Right renal pelvis (tissue), 4 donors: ENCODE results near the gene SRP68. TPM values are rescaled to one million over a fixed set of nuclear protein-coding genes. Genes with fewer than 3 reads are reported as not detected.
"Not testable (repeated sequence)": the region's sequence is repeated elsewhere in the genome, so short reads cannot be mapped to it uniquely, and the experiment has no call there.

ENCODE experiments used
- DNase-seq, 4 donors: peaks; one replicate each; pipeline ENCODE4 v3.0.0-alpha.2; 2013; ENCODE audit warnings: low read depth in 4 of 4, low spot score in 3 of 4, missing footprints in 1 of 4
- polyA plus RNA-seq, 4 donors: library from polyadenylated mRNA; unstranded; fragments of 120-200 nt; gene quantifications; one replicate each; pipeline ENCODE4 v1.2.1, GENCODE V29; 2013; ENCODE audit not compliant: insufficient read length in 4 of 4

SRP68 gene
- polyA plus RNA-seq, 4 donors = 102 to 115 (median 110) TPM

GRCh38 chr17:76049239-76049638 is 23.1 kb downstream of the SRP68 start:
- DNase-seq = no peak

DNA sequence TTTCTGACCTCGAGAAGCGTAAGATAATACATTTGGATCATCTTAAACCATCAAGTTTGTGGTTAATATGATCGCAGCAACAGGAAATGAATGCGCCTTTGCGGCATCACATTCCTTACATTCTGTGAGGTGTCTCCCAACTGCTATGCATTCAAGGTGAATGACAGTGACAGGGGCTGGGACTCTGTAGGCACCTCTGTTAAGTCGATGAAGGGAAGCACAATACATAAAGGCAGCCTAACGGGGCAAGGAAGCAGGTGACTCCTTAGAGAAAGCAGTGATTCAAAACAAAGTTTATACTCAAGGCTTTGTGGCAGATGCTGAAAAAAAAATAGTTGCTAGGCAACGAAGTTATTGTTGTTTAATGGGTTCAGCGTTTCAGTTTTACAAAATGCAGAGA is 23.6 kb downstream of the SRP68 start:
- DNase-seq = no peak

- no peak for DNase-seq
Observed at GRCh38 chr17:76048025-76048605, 24.2 kb downstream of the SRP68 start.

DNA sequence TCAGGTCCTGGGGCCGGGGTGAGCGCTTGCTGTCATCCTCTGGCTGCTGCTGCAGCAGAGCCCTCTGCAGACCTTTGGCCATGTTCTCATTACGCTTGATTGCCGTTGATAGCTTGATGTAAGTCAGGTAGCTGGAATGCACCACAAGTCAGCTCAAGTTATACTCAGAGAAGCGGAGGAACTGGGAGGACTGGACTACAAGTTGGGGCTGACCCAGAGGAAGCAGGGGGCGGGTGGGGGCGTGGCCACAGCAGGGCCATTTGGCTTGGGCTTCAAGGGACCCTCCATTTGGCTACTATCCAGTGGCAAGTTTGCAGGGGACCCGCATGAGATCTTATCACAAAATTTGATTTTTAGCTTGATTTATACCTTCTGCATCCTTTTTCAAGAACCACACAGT is 26.3 kb downstream of the SRP68 start:
- no peak for DNase-seq

DNA sequence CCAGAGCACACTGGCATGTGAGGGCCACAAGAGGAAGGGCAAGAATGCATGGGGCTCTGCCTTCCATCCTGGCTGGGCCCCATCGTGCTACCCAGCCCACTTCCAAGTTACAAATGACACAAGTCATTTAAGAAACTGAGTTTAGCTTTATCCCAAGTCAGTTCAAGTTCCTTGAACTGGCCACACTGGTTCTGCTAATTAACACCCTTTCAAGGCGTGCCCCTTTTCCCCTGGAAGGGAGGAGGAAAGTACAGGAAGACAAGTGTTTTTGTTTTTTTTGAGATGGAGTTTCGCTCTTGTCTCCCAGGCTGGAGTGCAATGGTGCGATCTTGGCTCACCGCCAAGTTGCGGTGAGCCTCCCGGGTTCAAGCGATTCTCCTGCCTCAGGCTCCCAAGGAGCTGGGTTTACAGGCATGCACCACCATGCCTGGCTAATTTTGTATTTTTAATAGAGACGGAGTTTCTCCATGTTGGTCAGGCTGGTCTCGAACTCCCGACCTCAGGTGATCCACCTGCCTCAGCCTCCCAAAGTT is 27.8 kb downstream of the SRP68 start:
- DNase-seq = not testable (repeated sequence)

DNA sequence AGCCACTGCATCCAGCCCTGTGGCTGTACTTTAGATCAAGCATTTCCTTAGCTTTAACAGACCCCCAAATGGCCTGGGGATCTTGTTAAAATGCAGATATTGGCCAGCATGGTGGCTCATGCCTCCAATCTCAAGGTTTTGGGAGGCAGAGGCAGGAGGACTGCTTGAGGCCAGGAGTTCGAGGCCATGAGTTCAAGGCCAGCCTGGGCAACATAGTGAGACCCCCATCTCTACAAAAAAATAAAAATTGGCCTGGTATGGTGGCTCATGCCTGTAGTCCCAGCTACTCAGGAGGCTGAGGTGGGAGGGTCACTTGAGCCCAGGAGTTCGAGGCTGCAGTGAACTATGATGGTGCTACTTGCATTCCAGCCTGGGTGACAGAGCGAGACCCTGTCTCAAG is 29.4 kb downstream of the SRP68 start:
- not testable (repeated sequence) for DNase-seq

GRCh38 chr17:76040376-76040775 is 31.9 kb downstream of the SRP68 start:
- no peak for DNase-seq

- no peak for DNase-seq
Observed at GRCh38 chr17:76039121-76039520, 33.2 kb downstream of the SRP68 start.

GRCh38 chr17:76038050-76038449 is 34.3 kb downstream of the SRP68 start:
- DNase-seq = no peak

- no peak for DNase-seq
Observed at GRCh38 chr17:76036497-76037261, 35.6 kb downstream of the SRP68 start.

- DNase-seq = no peak
Observed at GRCh38 chr17:76034428-76035350, 37.6 kb downstream of the SRP68 start.

- no peak for DNase-seq
Observed at GRCh38 chr17:76033139-76033538, 39.2 kb downstream of the SRP68 start.

DNA sequence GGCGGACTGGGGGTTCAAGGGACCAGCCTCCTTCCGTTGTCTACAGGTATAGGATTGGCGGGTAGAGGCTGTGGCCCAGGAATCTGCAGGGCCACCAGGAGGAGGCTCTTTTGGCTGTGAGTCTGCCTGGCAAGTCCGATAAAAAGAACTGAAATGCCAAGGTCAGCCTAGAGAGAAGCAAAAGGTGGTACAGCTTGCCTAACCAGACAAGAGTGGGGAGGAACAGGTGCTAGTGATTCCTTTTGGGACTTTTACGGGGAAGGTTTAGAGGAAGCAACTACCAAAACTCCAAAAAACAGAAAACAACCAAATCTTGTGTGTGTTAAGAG is 39.6 kb downstream of the SRP68 start:
- no peak for DNase-seq

DNA sequence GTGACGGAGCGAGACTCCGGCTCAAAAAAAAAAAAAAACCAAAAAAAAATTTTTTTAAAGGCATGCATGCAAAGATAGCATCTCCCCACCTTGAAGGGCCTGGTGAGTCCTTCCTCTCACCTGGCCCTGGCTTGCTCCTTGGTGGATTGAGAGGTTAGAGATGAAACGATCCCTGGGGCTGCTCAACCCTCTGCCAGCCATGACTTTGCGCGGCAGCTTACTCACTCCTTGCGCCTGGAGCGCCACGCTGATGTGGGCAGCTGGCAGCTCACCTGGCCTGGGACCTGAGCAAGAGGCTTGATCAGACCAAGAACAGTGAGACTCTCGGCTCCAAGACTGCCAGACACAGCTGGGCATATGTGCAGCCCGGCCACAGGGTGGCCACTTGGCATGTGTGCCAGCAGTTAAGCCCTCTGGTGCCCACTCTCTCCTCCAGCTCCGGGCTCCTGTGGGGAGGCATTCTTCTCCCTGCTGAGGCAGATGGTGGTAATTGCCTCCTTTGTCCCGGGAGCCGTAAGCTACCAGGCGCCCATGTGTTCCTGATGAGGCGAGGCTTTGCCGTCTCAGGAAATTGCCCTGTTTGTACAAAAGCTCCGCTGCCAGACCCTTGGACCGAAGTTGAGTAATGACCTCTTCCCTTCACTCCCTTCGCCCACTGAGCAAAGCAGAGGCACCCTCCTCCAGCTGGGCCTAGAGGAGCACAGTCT is 40.1 kb downstream of the SRP68 start:
- no peak for DNase-seq

DNA sequence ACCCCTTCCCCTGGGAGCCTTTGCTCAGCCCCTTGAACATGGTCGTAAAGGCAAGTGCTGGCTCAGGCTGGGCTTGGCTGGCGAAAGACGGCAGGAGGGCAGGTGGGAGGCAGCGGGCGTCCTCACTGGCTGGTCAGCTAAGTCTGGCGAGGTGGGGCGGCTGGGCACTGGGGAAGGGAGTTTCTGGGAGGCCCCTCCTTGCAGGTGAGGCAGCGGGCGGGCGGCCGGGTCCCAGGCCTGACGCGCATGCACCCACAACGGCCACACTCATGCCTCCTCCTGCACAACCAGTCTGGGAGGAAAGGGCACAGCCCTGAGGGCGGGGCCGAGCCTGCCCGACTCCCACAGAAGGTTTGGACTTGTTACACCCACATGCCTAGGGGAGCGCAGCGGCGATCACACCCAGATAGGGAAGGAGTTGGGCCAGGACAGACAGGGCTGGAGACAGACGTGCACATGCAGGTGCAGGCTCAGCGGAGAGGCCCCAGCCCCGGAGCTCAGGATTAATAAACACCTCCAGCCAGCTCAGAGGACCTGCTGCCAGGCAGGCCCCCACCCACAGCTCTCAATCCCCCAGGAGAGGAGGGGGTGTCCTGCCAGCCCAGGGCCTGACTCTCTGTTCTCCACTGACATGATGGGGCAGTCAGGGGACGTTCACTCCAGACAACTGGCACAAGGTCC is 45.0 kb downstream of the SRP68 start, which contains the start of gene EVPL:
Gene EVPL (minus strand): TSS at position 148 of the 681 bp plus-strand sequence. CDS start 108 bp downstream, at position 40.
- DNase-seq = peak in 1 of 4 donors; percentile 49

GRCh38 chr17:76026714-76027158 is 45.6 kb downstream of the SRP68 start:
- no peak for DNase-seq

DNA sequence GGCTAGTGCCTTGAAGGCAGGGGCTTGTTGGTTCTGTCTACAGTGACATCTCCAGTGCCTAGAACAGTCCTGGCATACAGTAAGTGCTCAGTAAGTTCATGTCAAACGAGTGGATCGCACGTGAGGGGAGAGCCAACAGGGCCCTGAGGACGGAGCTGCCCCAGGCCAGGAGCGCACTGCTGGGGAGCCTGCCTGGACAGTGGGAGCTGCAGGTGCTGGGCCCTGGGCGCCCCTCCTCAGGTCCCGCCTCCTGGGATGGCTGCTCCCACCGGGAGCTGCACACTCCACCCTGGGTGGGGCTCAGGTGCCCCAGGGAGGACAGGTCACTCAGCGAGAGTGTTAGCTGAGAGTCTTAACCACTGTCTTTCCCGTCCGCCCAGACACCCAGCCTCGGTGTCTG is 47.0 kb downstream of the SRP68 start:
- no peak for DNase-seq

DNA sequence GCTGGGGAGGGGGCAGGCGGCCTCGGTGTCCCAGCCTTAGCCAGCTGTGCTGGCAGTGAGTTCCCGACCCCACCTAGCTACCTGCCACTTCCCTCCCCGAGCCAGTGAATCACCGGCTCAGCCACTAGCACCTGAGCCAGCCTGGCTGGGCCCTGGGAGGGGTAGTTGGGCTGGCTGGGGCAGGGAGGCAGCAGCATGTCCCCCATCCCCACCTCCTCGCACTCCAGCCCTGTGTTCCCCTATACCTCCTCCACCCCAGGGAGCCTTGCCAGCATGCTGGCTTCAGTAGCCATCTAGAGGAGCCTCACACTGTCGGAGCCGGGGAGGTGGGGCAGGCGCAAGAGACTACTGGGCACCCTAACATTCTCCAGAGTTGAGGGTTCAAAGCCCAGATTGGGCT is 48.0 kb downstream of the SRP68 start:
- no peak for DNase-seq

GRCh38 chr17:76023900-76024237 is 48.4 kb downstream of the SRP68 start:
- no peak for DNase-seq
